Iris pigment epithelial cell (primary cell): ENCODE data around the gene RS1.
A peak's percentile ranks its signal among the peaks of the same experiment; 100 is the strongest.

Experiments
- DNase-seq: peaks from one replicate; pipeline ENCODE4 v3.0.0-alpha.2; 2011; ENCODE audit warnings: low read depth

The RS1 gene

GRCh38 chrX:18672008-18672407, at the start of gene RS1:
TSS of gene RS1 (minus strand) at chrX:18672108. CDS start at chrX:18672068, 40 bp downstream.
- no peak for DNase-seq

GRCh38 chrX:18719852-18720251, 47.9 kb upstream of the RS1 start:
- no peak for DNase-seq

- DNase-seq = no peak
These were observed 43.0 kb upstream of the RS1 start for GRCh38 chrX:18714910-18715309.

GRCh38 chrX:18709833-18710232, 37.9 kb upstream of the RS1 start:
- no peak for DNase-seq

GRCh38 chrX:18707426-18708049, 35.6 kb upstream of the RS1 start, which contains the start of gene PPEF1:
TSS of gene PPEF1 (plus strand) at chrX:18707645. CDS start at chrX:18707781, 136 bp downstream.
- DNase-seq = no peak

- peak; percentile 75 for DNase-seq
These were observed 30.7 kb upstream of the RS1 start for GRCh38 chrX:18702362-18703195.

GRCh38 chrX:18701621-18702361, 29.9 kb upstream of the RS1 start:
- peak; percentile 12 for DNase-seq

- DNase-seq = no peak
These were observed 27.1 kb upstream of the RS1 start for GRCh38 chrX:18698737-18699650.

GRCh38 chrX:18696653-18697052, 24.7 kb upstream of the RS1 start:
- DNase-seq = no peak

GRCh38 chrX:18692541-18692940, 20.6 kb upstream of the RS1 start:
- no peak for DNase-seq

GRCh38 chrX:18691431-18691830, 19.5 kb upstream of the RS1 start:
- no peak for DNase-seq

- no peak for DNase-seq
These were observed 16.1 kb upstream of the RS1 start for GRCh38 chrX:18687856-18688495.

GRCh38 chrX:18682979-18683387, 11.1 kb upstream of the RS1 start:
- DNase-seq = no peak

- no peak for DNase-seq
These were observed 10.1 kb upstream of the RS1 start for GRCh38 chrX:18681996-18682395.

GRCh38 chrX:18677161-18677869, 5.4 kb upstream of the RS1 start:
- no peak for DNase-seq

GRCh38 chrX:18676470-18676869, 4.6 kb upstream of the RS1 start:
- DNase-seq = no peak

GRCh38 chrX:18676050-18676449, 4.1 kb upstream of the RS1 start:
- DNase-seq = no peak

- peak; percentile 36 for DNase-seq
These were observed 3.2 kb upstream of the RS1 start for GRCh38 chrX:18674788-18675735.

GRCh38 chrX:18674417-18674787, 2.5 kb upstream of the RS1 start:
- DNase-seq = no peak
